Activated CD4-positive, alpha-beta T cell treated with anti-CD3 and anti-CD28 coated beads, Interleukin-2, amount 50 U/mL, for 4 hours (primary cell): ENCODE results near the gene NR5A1.

ENCODE experiments used
- DNase-seq, 2 experiments: peaks; one replicate each; pipeline ENCODE4 v3.0.0-alpha.2; 2020

Gene NR5A1

GRCh38 chr9:124437086-124437485, 70.1 kb downstream of the NR5A1 start:
- DNase-seq = no peak

- DNase-seq = no peak
Observed at GRCh38 chr9:124436320-124436719, 70.9 kb downstream of the NR5A1 start.
